PC-3 (cell line): ENCODE measurements around the gene PMIS2. TPM values are rescaled to one million over a fixed set of nuclear protein-coding genes. Genes with fewer than 3 reads are reported as not detected.

Experiments
- ATAC-seq: fragments of 200-7000 bp; cut with Tn5 transposase; 2 replicates; pipeline ENCODE4 v1.9.1; 2020; ENCODE audit warnings: mild to moderate bottlenecking, moderate library complexity
- BruUV-seq: library from RNA; stranded (reverse); fragments of 400-500 nt; replicated peaks from 2 replicates; lab custom pipeline; 2021; lab: Mats Ljungman, UMichigan
- CTCF ChIA-PET: fragments of 300-600 bp; sonication (Branson Sonifier 250); formaldehyde crosslinking; loops from one replicate; lab custom pipeline; 2022; ENCODE audit warnings: antibody characterized with exemption; lab: Charles Lee
- POLR2A ChIA-PET: fragments of 300-600 bp; sonication (Branson Sonifier 250); formaldehyde crosslinking; loops from one replicate; lab custom pipeline; 2022; ENCODE audit warnings: antibody characterized with exemption; ENCODE audit not compliant: unreplicated experiment; lab: Charles Lee
- DNase-seq: peaks from one replicate; pipeline ENCODE4 v3.0.0-alpha.2; 2015
- H2AFZ ChIP-seq: fragments of 300-600 bp; sonication (generic); 2 replicates; pipeline ENCODE4 v1.6.0; 2016; ENCODE audit warnings: antibody characterized with exemption, low read length
- H3F3A ChIP-seq: fragments of 300-600 bp; sonication (generic); one replicate; pipeline ENCODE4 v1.6.0; 2017; ENCODE audit warnings: antibody characterized with exemption, low read length, control low read depth, mild to moderate bottlenecking; ENCODE audit not compliant: unreplicated experiment
- H3K27ac ChIP-seq: fragments of 300-600 bp; sonication (generic); 2 replicates; pipeline ENCODE4 v1.5.1; 2016; ENCODE audit warnings: mild to moderate bottlenecking, low read length
- H3K27me3 ChIP-seq: fragments of 300-600 bp; sonication (generic); 2 replicates; pipeline ENCODE4 v1.6.1; 2016; ENCODE audit warnings: low read length, mixed read lengths
- H3K36me3 ChIP-seq: fragments of 300-600 bp; sonication (generic); 2 replicates; pipeline ENCODE4 v1.6.1; 2016; ENCODE audit warnings: low read depth, mixed run types, low read length, mixed read lengths
- H3K4me1 ChIP-seq: fragments of 300-600 bp; sonication (generic); 2 replicates; pipeline ENCODE4 v1.5.1; 2016; ENCODE audit warnings: low read length; ENCODE audit not compliant: insufficient read depth
- H3K4me2 ChIP-seq: fragments of 300-600 bp; sonication (generic); 2 replicates; pipeline ENCODE4 v1.6.0; 2016; ENCODE audit warnings: low read length
- H3K4me3 ChIP-seq: fragments of 300-600 bp; sonication (generic); 2 replicates; pipeline ENCODE4 v1.5.1; 2016; ENCODE audit warnings: mild to moderate bottlenecking, low read length, mixed read lengths
- H3K79me2 ChIP-seq: fragments of 300-600 bp; sonication (generic); 2 replicates; pipeline ENCODE4 v1.6.1; 2017; ENCODE audit warnings: low read length, mixed read lengths
- H3K9ac ChIP-seq: fragments of 300-600 bp; sonication (generic); 2 replicates; pipeline ENCODE4 v1.6.0; 2016; ENCODE audit warnings: mild to moderate bottlenecking, low read length
- H3K9me2 ChIP-seq: fragments of 300-600 bp; sonication (generic); replicated peaks from 2 replicates; pipeline ENCODE4 v1.6.1; 2016; ENCODE audit warnings: mixed run types, low read length, mixed read lengths
- H3K9me3 ChIP-seq: fragments of 300-600 bp; sonication (generic); 2 replicates; pipeline ENCODE4 v1.6.1; 2016; ENCODE audit warnings: low read length, mixed read lengths
- H4K20me1 ChIP-seq: fragments of 300-600 bp; sonication (generic); 2 replicates; pipeline ENCODE4 v1.6.1; 2016; ENCODE audit warnings: low read length, mixed read lengths
- EZH2 ChIP-seq: fragments of 300-600 bp; sonication (generic); IDR thresholded peaks from one replicate; pipeline ENCODE4 v1.6.1; 2017; ENCODE audit warnings: antibody characterized with exemption, mild to moderate bottlenecking, low read length; ENCODE audit not compliant: unreplicated experiment
- EZH2phosphoT487 ChIP-seq: fragments of 300-600 bp; sonication (generic); IDR thresholded peaks from 2 replicates; pipeline ENCODE4 v1.6.1; 2018; ENCODE audit warnings: mild to moderate bottlenecking, antibody characterized with exemption, low read length, borderline replicate concordance
- intact Hi-C: fragments of 100-400 bp; cut with micrococcal nuclease; formaldehyde crosslinking; loops from 2 replicates; pipeline ENCODE4 v1.9.0; 2023
- total RNA-seq: library from RNA; depleted of rRNA; stranded (reverse); fragments of >200 nt; gene quantifications from 2 replicates; pipeline ENCODE4 v1.2.3, GENCODE V29; 2014
- TF ChIP-seq, protein P1 (sequence below): fragments of 300-600 bp; sonication (generic); conservative IDR thresholded peaks from 2 replicates; pipeline ENCODE4 v1.5.1; 2017; ENCODE audit warnings: antibody characterized with exemption, low read depth, mild to moderate bottlenecking, low read length

Gene PMIS2
- total RNA-seq, 1 experiment from 2014 or later, result not detected

DNA sequence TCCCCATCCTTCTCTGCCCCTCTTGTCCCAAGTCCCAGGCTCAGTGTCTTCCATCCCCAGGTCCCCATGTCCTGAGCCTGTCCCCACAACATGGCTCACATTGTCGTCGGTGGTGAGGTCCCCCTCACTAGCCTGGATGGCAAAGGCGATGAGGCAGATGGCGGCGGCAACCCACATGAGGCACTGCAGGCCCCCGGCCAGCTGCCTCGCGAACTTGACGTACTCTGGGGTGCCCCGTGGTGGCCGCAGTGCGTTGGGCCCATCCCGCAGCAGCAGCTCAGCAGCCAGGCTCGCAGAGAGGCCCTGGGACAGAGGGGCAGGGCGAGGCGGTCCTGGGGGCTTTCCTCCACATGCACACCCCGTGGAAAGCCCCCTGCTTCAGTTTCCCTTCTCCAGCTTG is 23.6 kb upstream of the PMIS2 start:
- DNase-seq (no peak), ATAC-seq (no peak)
- Histone ChIP-seq H2AFZ (no peak overlapping the region), H4K20me1 (no peaks in the 10 kb centered on the region), H3K79me2 (no peaks in the 10 kb centered on the region), H3K9ac (no peak overlapping the region), H3K36me3 (no peaks in the 10 kb centered on the region), H3K4me3 (no peak overlapping the region), H3F3A (no peaks in the 10 kb centered on the region), H3K4me2 (no peak overlapping the region), H3K9me2 (no peaks in the 10 kb centered on the region), H3K27ac (no peak overlapping the region), H3K9me3 (no peaks in the 10 kb centered on the region), H3K4me1 (no peaks in the 10 kb centered on the region), H3K27me3 (no peaks in the 10 kb centered on the region)
- POLR2A ChIA-PET, result no interaction called here
- intact Hi-C loops, result no loop called here
- no TSS peak for BruUV-seq
- no peak for TF ChIP-seq EZH2phosphoT487
- TF ChIP-seq EZH2, result no peak
- TF ChIP-seq, protein P1, sequence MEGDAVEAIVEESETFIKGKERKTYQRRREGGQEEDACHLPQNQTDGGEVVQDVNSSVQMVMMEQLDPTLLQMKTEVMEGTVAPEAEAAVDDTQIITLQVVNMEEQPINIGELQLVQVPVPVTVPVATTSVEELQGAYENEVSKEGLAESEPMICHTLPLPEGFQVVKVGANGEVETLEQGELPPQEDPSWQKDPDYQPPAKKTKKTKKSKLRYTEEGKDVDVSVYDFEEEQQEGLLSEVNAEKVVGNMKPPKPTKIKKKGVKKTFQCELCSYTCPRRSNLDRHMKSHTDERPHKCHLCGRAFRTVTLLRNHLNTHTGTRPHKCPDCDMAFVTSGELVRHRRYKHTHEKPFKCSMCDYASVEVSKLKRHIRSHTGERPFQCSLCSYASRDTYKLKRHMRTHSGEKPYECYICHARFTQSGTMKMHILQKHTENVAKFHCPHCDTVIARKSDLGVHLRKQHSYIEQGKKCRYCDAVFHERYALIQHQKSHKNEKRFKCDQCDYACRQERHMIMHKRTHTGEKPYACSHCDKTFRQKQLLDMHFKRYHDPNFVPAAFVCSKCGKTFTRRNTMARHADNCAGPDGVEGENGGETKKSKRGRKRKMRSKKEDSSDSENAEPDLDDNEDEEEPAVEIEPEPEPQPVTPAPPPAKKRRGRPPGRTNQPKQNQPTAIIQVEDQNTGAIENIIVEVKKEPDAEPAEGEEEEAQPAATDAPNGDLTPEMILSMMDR, result no peak
- CTCF ChIA-PET, result no interaction called here

DNA sequence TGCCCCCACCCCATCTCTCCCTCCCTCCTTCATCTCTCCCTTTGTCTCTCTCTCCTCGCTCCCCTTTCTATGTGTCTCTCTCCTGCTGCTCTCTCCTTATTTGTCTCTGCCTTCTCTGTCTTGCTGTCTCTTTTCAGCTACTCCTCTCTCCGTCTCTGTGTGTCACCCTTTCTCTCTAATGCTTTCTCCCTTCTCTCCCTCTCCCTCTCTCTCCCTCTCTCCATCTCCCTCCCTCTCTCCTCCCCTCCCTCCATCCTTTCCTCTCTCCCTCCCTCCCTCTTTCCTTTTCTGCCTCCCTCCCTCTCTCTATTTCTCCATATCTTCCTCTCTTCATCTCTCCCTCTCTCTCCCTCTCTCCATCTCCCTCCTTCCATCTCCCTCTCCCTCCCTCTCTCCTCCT is 23.2 kb upstream of the PMIS2 start:
- H3K79me2 ChIP-seq, result no peaks in the 10 kb centered on the region
- H2AFZ ChIP-seq, result no peak overlapping the region
- H3K27ac ChIP-seq, result no peak overlapping the region
- H3K9me2 ChIP-seq, result no peaks in the 10 kb centered on the region
- CTCF ChIA-PET, result no interaction called here
- TF ChIP-seq EZH2phosphoT487 (no peak), EZH2 (no peak)
- TF ChIP-seq, protein P1, result no peak
- no peaks in the 10 kb centered on the region for H3K27me3 ChIP-seq
- BruUV-seq, result no TSS peak
- ATAC-seq, result no peak
- H3K4me2 ChIP-seq, result no peak overlapping the region
- no peaks in the 10 kb centered on the region for H3F3A ChIP-seq
- POLR2A ChIA-PET, result no interaction called here
- H3K4me1 ChIP-seq, result no peaks in the 10 kb centered on the region
- intact Hi-C loops, result no loop called here
- no peaks in the 10 kb centered on the region for H3K9me3 ChIP-seq
- H4K20me1 ChIP-seq, result no peaks in the 10 kb centered on the region
- no peaks in the 10 kb centered on the region for H3K36me3 ChIP-seq
- no peak overlapping the region for H3K4me3 ChIP-seq
- no peak for DNase-seq
- H3K9ac ChIP-seq, result no peak overlapping the region

DNA sequence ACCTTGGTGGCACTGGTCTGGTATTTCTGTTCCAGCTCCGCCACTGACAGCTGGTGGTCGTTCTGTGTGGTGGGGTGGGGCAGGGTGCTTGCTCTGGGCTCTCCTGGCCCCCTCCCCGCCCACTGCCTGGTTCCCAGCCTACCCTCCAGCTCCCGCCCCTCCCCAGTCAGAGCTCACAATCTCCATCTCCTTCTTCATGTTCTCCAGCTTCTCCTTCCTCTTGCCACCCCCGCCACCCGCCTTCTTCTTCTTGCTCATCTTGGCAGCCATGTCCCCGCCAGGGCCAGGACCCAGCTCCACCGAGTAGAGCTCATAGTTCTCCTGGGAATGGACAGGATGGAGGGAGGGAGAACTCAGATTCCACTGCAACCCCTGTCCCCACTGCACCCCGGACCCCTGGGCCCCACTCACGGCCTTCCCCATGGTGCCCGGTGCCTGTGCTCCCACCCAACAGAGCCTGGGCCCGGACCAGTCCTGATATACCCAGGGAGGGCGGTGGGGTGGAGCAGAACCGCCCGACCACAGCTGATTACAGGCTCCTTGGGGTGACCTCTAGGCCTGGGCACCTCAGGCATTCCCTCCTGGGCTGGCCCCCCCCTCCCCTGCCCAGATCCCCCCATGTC is 22.7 kb upstream of the PMIS2 start, which contains the start of gene ATP4A:
ATP4A (minus strand) TSS at position 452 of the 623 bp plus-strand sequence; CDS start at position 423, 29 bp downstream.
- TF ChIP-seq, protein P1, result no peak
- TF ChIP-seq EZH2, result no peak
- no peak for TF ChIP-seq EZH2phosphoT487
- no peak within 1 kb of the TSS for H3K4me2 ChIP-seq
- no peaks in the 10 kb centered on the region for H3K79me2 ChIP-seq
- no peaks in the 10 kb centered on the region for H3K9me2 ChIP-seq
- H3K27ac ChIP-seq, result no peak within 1 kb of the TSS
- no peak within 1 kb of the TSS for H2AFZ ChIP-seq
- no peak for ATAC-seq
- no peak for DNase-seq
- H3F3A ChIP-seq, result no peaks in the 10 kb centered on the region
- no peaks in the 10 kb centered on the region for H3K27me3 ChIP-seq
- H3K4me3 ChIP-seq, result no peak within 1 kb of the TSS
- intact Hi-C loops, result no loop called here
- H3K9ac ChIP-seq, result no peak within 1 kb of the TSS
- no peaks in the 10 kb centered on the region for H4K20me1 ChIP-seq
- BruUV-seq, result no TSS peak
- no peaks in the 10 kb centered on the region for H3K36me3 ChIP-seq
- ChIA-PET POLR2A (no interaction called here), CTCF (no interaction called here)
- no peaks in the 10 kb centered on the region for H3K4me1 ChIP-seq
- H3K9me3 ChIP-seq, result no peaks in the 10 kb centered on the region
